GM18861 (cell line): ENCODE measurements around the gene KLHL1.

Experiments used
- ATAC-seq: cut with Tn5 transposase; IDR thresholded peaks from one replicate; pipeline ENCODE4 v1.9.1; 2021; ENCODE audit not compliant: unreplicated experiment

The KLHL1 gene

GRCh38 chr13:69706807-69707206, 401.4 kb downstream of the KLHL1 start:
- ATAC-seq, result no peak

GRCh38 chr13:69704311-69704710, 403.9 kb downstream of the KLHL1 start:
- no peak for ATAC-seq

- no peak for ATAC-seq
Observed at GRCh38 chr13:69690999-69691398, 417.3 kb downstream of the KLHL1 start.

GRCh38 chr13:69683921-69684686, 424.1 kb downstream of the KLHL1 start:
- no peak for ATAC-seq

DNA sequence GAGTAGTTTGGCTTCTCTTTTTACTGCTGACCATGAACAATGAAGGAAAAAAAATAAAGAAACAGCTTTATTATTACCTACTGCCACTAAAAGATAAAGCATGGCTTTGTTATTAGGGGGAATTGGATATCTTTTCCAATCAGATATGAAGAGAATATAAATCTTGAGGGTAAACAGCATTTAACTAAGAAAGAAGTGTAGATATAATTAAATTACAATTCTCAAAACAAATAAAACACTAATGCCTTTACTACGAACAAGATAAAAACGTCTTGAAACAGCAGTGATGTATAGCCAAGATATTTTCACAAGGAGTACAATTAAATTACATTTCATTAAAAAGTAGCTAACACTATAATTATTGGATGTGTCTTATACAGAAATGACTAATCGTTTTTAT, 426.5 kb downstream of the KLHL1 start:
- no peak for ATAC-seq

GRCh38 chr13:69677343-69677742, 430.9 kb downstream of the KLHL1 start:
- no peak for ATAC-seq

DNA sequence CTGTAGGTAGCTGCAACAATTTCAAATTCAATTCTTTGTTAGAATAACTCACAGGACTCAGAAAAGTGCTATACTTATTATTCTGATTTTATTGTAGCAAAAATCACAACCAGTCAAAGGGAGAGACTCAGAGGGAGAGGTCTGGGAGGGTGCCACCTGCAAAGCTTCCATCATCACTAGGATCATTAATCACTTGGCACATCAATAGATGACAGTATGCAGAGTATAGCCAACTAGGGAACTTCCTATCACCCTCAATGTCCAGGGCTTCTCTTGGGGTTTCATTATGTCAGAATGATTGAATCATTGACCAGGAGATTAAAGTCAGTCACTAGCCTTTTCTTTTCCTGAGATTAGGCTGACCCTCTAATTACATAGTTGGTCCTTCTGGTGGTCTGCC, 432.0 kb downstream of the KLHL1 start:
- no peak for ATAC-seq

GRCh38 chr13:69660155-69660554, 448.1 kb downstream of the KLHL1 start:
- ATAC-seq, result no peak

- ATAC-seq, result no peak
Observed at GRCh38 chr13:69657676-69658075, 450.6 kb downstream of the KLHL1 start.

GRCh38 chr13:69654392-69654791, 453.9 kb downstream of the KLHL1 start:
- ATAC-seq, result no peak
